Esophagus mucosa (tissue), 1 donor: ENCODE measurements around the gene CPA2. TPM values are rescaled to one million over a fixed set of nuclear protein-coding genes. Genes with fewer than 3 reads are reported as not detected.
"Not testable (repeated sequence)": the region's sequence is repeated elsewhere in the genome, so short reads cannot be mapped to it uniquely, and the experiment has no call there.

ENCODE experiments used
- ATAC-seq: fragments of 200-7000 bp; cut with Tn5 transposase; one replicate; pipeline ENCODE4 v1.9.1; 2020
- total RNA-seq: library from RNA; stranded (reverse); gene quantifications from one replicate; pipeline ENCODE4 v1.2.4, GENCODE V29; 2023
- donor health status: DM: yes; HTN: yes; CAD: no.

Gene CPA2
- not detected for total RNA-seq

GRCh38 chr7:130266258-130266960 is at the start of gene CPA2:
CPA2 (plus strand) TSS chr7:130266863; CDS start chr7:130266882, 19 bp downstream.
- ATAC-seq = no peak

DNA sequence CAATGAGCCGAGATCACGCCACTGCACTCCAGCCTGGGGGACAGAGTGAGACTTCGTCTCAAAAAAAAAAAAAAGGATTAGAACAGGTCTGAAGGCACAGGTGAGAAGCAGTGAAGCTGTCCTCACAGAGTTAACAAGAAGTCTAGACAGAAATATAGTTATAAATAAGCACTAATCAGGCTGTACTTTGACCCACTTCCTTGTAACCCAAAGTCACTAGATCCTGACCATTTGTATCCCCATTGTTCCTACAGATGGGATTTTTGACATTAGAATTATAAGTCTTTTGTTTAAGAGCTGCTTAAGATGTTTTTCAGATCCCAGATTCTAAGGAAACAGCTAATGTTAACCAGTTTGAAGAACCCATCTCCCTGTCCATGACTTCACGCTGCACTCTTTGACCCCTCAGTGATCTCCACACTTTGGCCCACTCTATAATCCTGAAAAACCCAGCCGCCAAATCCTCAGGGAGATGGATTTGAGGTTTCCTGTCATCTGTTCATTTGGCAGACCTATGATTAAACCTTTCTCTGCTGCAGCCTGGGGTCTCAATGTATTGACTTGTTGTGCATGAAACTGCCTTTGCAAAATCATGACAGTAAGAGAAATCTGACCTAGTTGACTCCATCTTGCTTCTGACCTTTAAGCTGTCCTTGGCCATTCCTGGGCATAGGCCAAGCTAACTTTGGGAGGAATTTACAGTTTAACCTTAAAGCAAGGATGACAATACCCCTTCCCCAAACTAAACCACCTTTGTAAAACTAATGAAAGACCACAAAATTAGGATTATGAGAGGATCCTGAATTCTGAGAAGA is 47.6 kb upstream of the CPA2 start:
- no peak for ATAC-seq

DNA sequence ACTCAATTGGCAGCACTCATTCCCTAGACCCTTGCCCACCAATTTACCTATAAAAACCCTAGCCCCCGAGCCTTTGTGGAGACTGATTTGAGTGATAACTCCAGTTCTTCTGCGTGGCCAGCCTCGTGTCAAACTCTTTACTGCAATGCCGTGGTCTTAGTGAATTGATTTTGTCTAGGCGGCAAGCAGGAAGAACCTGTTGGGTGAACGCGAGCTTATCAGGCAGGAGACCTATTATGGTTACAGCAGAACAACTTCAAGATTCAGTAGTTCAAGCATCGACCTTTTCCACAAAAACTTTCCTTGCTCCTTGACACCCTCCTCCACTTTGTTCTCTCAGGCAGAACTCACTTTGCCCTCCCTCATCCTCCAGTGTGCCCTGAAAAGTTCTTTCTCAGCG is 46.8 kb upstream of the CPA2 start:
- ATAC-seq = no peak

DNA sequence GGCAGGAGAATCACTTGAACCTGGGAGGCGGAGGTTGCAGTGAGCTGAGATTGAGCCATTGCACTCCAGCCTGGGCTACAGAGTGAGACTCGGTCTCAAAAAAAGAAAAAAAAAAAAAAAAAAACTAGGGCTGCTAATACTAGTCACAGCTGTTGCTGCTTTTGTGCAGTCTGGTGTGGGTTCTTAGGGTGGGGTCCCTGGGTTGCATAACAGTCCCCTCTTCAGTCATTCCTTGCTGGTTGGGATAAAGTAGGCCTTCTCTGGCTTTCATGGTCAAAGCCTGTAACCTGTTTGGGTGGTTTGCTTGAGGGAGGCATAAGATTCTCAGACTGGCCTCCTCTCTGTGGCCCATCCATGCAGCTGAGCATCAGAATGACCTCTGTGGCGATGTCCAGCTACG is 44.9 kb upstream of the CPA2 start:
- no peak for ATAC-seq

- ATAC-seq = no peak
These were observed 43.0 kb upstream of the CPA2 start for GRCh38 chr7:130223646-130224045.

- ATAC-seq = no peak
These were observed 42.5 kb upstream of the CPA2 start for GRCh38 chr7:130224210-130224609.

DNA sequence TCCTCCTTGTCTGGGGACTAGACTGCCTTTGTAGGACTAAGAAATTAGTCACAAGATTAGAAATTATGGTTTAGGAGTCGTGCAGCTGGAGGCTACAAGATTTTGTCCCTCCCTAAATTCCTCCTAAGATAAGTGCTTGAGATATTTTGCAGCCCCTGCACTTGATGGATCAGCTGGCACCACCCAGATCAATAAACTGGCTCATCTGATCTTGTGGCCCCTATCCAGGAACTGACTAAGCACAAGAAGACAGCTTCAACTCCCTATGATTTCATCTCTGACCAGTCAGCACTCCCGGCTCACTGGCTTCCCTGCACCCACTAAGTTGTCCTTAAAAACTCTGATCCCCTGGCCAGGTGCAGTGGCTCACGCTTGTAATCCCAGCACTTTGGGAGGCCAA is 41.7 kb upstream of the CPA2 start:
- not testable (repeated sequence) for ATAC-seq

GRCh38 chr7:130226333-130226732 is 40.3 kb upstream of the CPA2 start:
- ATAC-seq = no peak

DNA sequence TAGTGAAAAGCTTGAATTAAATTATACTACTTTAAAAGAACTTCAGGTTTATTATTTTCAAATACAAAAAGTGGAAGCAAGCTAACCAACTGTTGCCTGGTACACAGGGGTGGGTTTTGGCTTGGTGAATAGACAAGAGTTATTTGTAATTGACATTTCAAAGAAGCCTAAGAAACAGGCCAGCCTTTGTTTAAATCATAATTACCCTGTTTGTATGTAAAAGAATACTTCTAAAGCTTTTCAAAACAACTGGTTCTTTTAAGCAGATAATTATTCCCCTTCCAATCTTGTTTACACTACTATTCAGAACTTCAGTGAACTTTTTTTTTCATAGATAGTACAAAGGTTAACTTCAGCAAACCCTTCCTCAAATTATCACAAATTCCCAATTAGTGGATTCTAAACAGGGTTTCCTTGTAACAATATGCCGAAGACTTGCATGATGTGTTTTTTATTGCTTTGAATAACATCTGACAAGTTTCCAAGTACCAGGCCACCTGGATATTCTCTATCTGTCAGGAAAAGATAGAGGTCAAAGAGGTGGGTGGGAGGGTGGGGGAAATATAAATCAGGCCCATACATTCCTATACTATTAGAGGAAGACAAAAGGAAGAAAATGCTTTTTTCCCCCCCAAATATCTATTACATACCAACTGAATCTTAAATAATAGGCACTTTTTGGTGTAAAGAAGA is 38.6 kb upstream of the CPA2 start:
- no peak for ATAC-seq

DNA sequence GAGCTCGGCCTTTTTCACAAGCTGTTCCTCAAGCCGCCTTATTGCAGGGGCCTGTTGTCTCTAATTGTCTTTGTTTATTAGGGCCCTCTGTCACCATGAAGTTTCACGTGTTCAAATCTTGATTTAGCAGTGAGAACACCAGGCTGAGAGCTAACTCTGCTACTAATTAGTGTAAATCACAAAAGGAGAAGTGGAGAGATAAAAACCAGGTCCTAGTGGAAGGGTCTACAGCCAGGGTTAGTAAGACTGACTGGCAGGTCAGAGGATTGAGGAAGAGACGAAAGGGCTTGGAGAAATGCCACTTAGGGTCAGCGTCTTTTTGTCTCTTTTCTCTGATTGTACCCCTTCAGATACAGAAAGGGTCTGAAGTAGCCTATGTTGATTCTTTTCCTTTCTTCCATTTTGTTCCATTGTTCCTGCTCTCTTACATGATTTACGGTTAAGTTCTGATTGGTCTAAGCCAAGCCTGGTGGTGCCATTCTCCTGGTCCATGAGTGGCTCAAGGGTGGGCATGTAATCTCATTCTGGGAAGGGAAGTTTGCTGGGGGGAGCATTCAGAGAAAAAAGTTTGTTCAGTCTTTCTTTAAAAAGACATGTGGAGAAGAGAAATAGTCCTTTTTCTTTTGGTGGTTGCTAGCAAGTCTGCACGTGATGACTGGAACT is 37.7 kb upstream of the CPA2 start:
- ATAC-seq = no peak

GRCh38 chr7:130229981-130230380 is 36.7 kb upstream of the CPA2 start:
- not testable (repeated sequence) for ATAC-seq

- no peak for ATAC-seq
These were observed 34.9 kb upstream of the CPA2 start for GRCh38 chr7:130231792-130232191.

GRCh38 chr7:130232209-130232608 is 34.5 kb upstream of the CPA2 start:
- no peak for ATAC-seq

- ATAC-seq = no peak
These were observed 32.6 kb upstream of the CPA2 start for GRCh38 chr7:130234078-130234477.

- not testable (repeated sequence) for ATAC-seq
These were observed 30.3 kb upstream of the CPA2 start for GRCh38 chr7:130236361-130236760.

DNA sequence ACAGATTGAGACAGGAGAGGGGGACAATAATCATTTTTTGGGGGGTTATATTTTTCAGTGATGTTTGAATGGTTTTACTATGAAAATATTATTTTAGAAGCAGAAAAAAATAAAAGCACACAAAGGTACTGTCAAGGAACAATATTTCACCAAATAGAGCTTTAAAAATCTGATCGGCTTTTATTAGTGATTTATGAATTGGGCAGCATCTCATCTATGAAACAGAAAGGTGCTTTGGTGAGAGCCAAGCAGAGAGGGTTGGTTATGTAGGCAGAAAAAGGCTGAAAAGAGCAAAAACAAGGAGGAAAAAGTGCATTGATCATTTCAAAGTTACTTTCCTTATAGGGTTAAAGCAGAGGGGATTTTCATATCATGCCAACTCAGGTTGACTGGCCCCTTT is 26.4 kb upstream of the CPA2 start:
- ATAC-seq = no peak

DNA sequence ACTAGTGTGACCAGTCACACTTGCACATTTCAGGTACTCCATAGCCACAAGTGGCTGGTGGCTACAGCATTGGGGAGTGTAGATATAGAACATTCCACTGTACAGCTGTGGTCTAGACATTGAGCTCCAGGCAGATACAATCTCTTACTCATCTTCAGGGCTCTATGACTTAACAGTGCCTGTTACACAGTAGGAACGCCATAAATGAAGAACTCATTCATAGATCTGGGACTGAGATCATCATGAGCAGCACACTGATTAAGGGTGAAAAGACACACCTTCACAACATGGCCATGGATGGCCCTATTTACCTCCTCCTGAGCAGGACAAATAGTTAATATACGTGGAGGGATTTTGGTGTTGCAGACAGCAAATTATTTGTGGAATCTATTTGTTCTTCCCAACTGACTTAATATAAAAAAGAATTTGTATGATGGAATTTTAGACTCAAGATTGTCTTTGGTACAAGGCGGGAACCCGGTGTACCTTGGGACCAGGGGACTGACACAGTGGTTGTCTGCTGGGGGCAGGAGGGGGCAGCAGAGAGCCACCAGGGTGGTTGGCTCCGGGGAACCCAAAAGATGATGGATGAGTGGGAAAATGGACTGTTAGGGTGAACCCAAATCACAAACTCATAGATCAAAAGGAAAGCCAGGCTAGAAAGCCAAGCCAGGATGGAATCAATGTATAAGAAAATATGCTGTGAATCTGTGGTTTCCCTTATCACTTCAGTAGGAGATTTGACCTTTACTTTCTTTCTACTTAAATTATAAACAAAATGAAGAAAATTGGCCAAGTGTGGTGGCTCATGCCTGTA is 24.3 kb upstream of the CPA2 start:
- peak; percentile 81 for ATAC-seq

GRCh38 chr7:130243486-130243885 is 23.2 kb upstream of the CPA2 start:
- ATAC-seq = not testable (repeated sequence)

DNA sequence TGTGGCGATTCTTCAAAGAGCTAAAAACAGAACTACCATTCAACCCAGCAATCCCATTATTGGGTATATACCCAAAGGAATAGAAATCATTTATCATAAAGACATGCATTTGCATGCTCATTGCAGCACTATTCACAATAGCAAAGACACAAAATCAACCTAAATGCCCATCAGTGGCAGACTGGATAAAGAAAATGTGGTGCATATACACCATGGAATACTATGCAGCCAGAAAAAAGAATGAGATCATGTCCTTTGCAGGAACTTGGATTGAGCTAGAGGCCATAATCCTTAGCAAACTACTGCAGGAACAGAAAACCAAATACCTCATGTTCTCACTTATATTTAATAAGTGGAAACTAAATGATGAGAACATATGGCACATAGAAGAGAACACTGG is 20.2 kb upstream of the CPA2 start:
- ATAC-seq = not testable (repeated sequence)

DNA sequence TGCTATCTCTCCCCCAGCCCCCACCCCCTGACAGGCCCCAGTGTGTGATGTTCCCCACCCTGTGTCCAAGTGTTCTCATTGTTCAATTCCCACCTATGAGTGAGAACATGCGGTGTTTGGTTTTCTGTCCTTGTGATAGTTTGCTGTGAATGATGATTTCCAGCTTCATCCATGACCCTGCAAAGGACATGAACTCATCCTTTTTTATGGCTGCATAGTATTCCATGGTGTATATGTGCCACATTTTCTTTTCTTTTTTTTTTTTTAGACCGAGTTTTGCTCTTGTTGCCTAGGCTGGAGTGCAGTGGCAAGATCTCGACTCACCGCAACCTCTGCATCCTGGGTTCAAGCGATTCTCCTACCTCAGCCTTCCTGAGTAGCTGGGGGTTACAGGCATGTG is 17.8 kb upstream of the CPA2 start:
- not testable (repeated sequence) for ATAC-seq

GRCh38 chr7:130249626-130250025 is 17.0 kb upstream of the CPA2 start:
- ATAC-seq = not testable (repeated sequence)

DNA sequence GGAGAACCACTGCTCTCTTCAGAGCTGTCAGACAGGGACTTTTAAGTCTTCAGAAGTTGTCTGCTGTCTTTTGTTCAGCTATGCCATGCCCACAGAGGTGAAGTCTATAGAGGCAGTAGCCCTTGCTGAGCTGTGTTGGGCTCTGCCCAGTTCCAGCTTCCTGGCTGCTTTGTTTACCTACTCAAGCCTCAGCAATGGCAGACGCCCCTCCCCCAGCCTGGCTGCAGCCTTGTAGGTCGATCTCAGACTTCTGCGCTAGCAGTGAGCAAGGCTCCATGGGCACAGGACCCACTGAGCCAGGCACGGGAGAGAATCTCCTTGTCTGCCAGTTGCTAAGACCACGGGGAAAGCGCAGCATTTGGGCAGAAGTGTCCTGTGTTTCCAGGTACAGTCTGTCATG is 12.1 kb upstream of the CPA2 start:
- ATAC-seq = no peak
